A549 (cell line): ENCODE results near the gene MCOLN2. TPM values are rescaled to one million over a fixed set of nuclear protein-coding genes. Genes with fewer than 3 reads are reported as not detected.

Experiments used
- ATAC-seq, 2 experiments: fragments of 200-7000 bp in 1 of 2; fragments of >200 bp in 1 of 2; cut with Nextera tagmentation in 1 of 2; cut with Tn5 transposase in 1 of 2; 3 replicates each; pipeline versions ENCODE4 v1.8.0 to v1.9.1; 2018 to 2020; ENCODE audit warnings: mild to moderate bottlenecking in 1 of 2, moderate library complexity in 1 of 2
- CTCF ChIA-PET: fragments of 300-600 bp; sonication (Branson Sonifier 250); formaldehyde crosslinking; extraction: SDS; loops from one replicate; lab custom pipeline; 2021; ENCODE audit warnings: antibody characterized with exemption, inconsistent platforms; lab: Yijun Ruan, JAX
- POLR2A ChIA-PET: fragments of 350-600 bp; formaldehyde crosslinking; extraction: SDS; loops from one replicate; lab custom pipeline; 2021; ENCODE audit warnings: antibody characterized with exemption, inconsistent platforms; lab: Yijun Ruan, JAX
- DNase-seq, 2 experiments: peaks; one replicate each; pipeline versions ENCODE4 v3.0.0 to v3.0.0-alpha.2; 2011 to 2016; ENCODE audit warnings: low read depth in 1 of 2, low spot score in 1 of 2
- FAIRE-seq: peaks from 2 replicates; lab custom pipeline; 2011; peaks lifted over from hg19 to GRCh38; lab: Jason Lieb, UNC
- H3K27ac ChIP-seq, 2 experiments: fragments of >200 bp; sonication (Bioruptor Twin); formaldehyde crosslinking; 3 replicates each; pipeline ENCODE4 v1.5.1; 2016 to 2017
- H3K4me1 ChIP-seq: fragments of >200 bp; sonication (Bioruptor Twin); formaldehyde crosslinking; 3 replicates; pipeline ENCODE4 v1.6.1; 2016
- H3K4me2 ChIP-seq: fragments of >200 bp; sonication (Bioruptor Twin); formaldehyde crosslinking; 3 replicates; pipeline ENCODE4 v1.6.1; 2016
- H3K4me3 ChIP-seq: fragments of >200 bp; sonication (Bioruptor Twin); formaldehyde crosslinking; 3 replicates; pipeline ENCODE4 v1.5.1; 2016
- H3K9me3 ChIP-seq: fragments of >200 bp; sonication (Bioruptor Twin); formaldehyde crosslinking; 3 replicates; pipeline ENCODE4 v1.6.1; 2016
- CHD2 ChIP-seq: fragments of 150-350 bp; IDR thresholded peaks from 2 replicates; pipeline ENCODE4 v1.6.1; 2014; ENCODE audit warnings: low read length; ENCODE audit not compliant: partially characterized antibody
- CHD4 ChIP-seq: fragments of 200-600 bp; sonication (generic); IDR thresholded peaks from 2 replicates; pipeline ENCODE4 v1.6.1; 2016; ENCODE audit warnings: antibody characterized with exemption, mild to moderate bottlenecking, borderline replicate concordance
- EHF ChIP-seq: fragments of 250-450 bp; sonication (Bioruptor Pico); IDR thresholded peaks from 2 replicates; pipeline ENCODE4 v1.5.0; 2020; ENCODE audit warnings: mild to moderate bottlenecking
- EHMT2 ChIP-seq: fragments of 200-600 bp; sonication (generic); IDR thresholded peaks from 2 replicates; pipeline ENCODE4 v1.6.1; 2016; ENCODE audit warnings: antibody characterized with exemption, low read depth, mild to moderate bottlenecking, moderate library complexity
- EP300 ChIP-seq, 2 experiments: fragments of >200 bp; sonication (Bioruptor Twin); formaldehyde crosslinking; IDR thresholded peaks; 2 replicates in 1 of 2; 3 replicates in 1 of 2; pipeline ENCODE4 v1.6.1; 2016 to 2017
- ESRRA ChIP-seq: fragments of 150-350 bp; IDR thresholded peaks from 2 replicates; pipeline ENCODE4 v1.6.1; 2014; ENCODE audit warnings: mild to moderate bottlenecking, low read length, borderline replicate concordance
- FOSL2 ChIP-seq, 2 experiments: fragments of 450-650 bp in 1 of 2; fragments of >200 bp in 1 of 2; sonication (Bioruptor Twin) in 1 of 2; formaldehyde crosslinking; IDR thresholded peaks; 2 replicates each; pipeline versions ENCODE4 v1.5.0 to v1.6.1; 2016 to 2020; ENCODE audit warnings: mild to moderate bottlenecking in 1 of 2, moderate library complexity in 1 of 2
- FOXS1 ChIP-seq: fragments of 250-450 bp; sonication (Bioruptor Pico); IDR thresholded peaks from 2 replicates; pipeline ENCODE4 v1.5.0; 2020; ENCODE audit warnings: mild to moderate bottlenecking, moderate library complexity
- GATA3 ChIP-seq: IDR thresholded peaks from 2 replicates; pipeline ENCODE4 v1.6.1; 2012; ENCODE audit warnings: borderline replicate concordance
- HEYL ChIP-seq: fragments of 250-450 bp; sonication (Bioruptor Pico); IDR thresholded peaks from 2 replicates; pipeline ENCODE4 v1.8.0; 2021; ENCODE audit warnings: mild to moderate bottlenecking, moderate library complexity
- JUN ChIP-seq, 2 experiments: fragments of >200 bp; sonication (Bioruptor Twin); formaldehyde crosslinking; IDR thresholded peaks; 2 replicates in 1 of 2; 3 replicates in 1 of 2; pipeline ENCODE4 v1.6.1; 2016 to 2017
- JUNB ChIP-seq: fragments of >200 bp; sonication (Bioruptor Twin); formaldehyde crosslinking; IDR thresholded peaks from 2 replicates; pipeline ENCODE4 v1.6.1; 2016
- NPAS2 ChIP-seq: fragments of 250-450 bp; sonication (Bioruptor Pico); IDR thresholded peaks from 2 replicates; pipeline ENCODE4 v1.8.0; 2022; ENCODE audit warnings: mild to moderate bottlenecking, moderate library complexity, borderline replicate concordance
- NR3C1 ChIP-seq: fragments of >200 bp; sonication (Bioruptor Twin); formaldehyde crosslinking; IDR thresholded peaks from 3 replicates; pipeline ENCODE4 v1.6.1; 2017
- POLR2AphosphoS2 ChIP-seq: conservative IDR thresholded peaks from 2 replicates; pipeline ENCODE4 v1.6.1; 2012; ENCODE audit warnings: low read length, improper control_type of control experiment, inconsistent platforms
- RAD21 ChIP-seq, 2 experiments: fragments of >200 bp in 1 of 2; sonication (Bioruptor Twin) in 1 of 2; formaldehyde crosslinking in 1 of 2; IDR thresholded peaks in 1 of 2; conservative IDR thresholded peaks in 1 of 2; 2 replicates in 1 of 2; 3 replicates in 1 of 2; pipeline ENCODE4 v1.6.1; 2012 to 2018; ENCODE audit warnings: inconsistent platforms in 1 of 2
- RNF2 ChIP-seq: fragments of 200-600 bp; sonication (generic); IDR thresholded peaks from 2 replicates; pipeline ENCODE4 v1.6.1; 2016; ENCODE audit warnings: low read depth, mild to moderate bottlenecking, antibody characterized with exemption, moderate library complexity, borderline replicate concordance
- SMC3 ChIP-seq: fragments of >200 bp; sonication (Bioruptor Twin); formaldehyde crosslinking; IDR thresholded peaks from 3 replicates; pipeline ENCODE4 v1.6.1; 2018; ENCODE audit warnings: inconsistent platforms
- SREBF2 ChIP-seq: fragments of 450-650 bp; IDR thresholded peaks from 2 replicates; pipeline ENCODE4 v1.6.1; 2014; ENCODE audit warnings: mild to moderate bottlenecking, moderate library complexity
- ZC3H11A ChIP-seq: fragments of 450-650 bp; IDR thresholded peaks from 2 replicates; pipeline ENCODE4 v1.6.1; 2014; ENCODE audit warnings: antibody characterized with exemption, mild to moderate bottlenecking
- ZFP36 ChIP-seq: fragments of 450-650 bp; IDR thresholded peaks from 2 replicates; pipeline ENCODE4 v1.6.1; 2014; ENCODE audit warnings: borderline replicate concordance; ENCODE audit not compliant: partially characterized antibody
- ZNF302 ChIP-seq: fragments of 250-450 bp; sonication (Bioruptor Pico); IDR thresholded peaks from 2 replicates; pipeline ENCODE4 v1.9.0; 2021; ENCODE audit warnings: inconsistent platforms, mild to moderate bottlenecking, moderate library complexity
- ZSCAN20 ChIP-seq: fragments of 250-450 bp; sonication (Bioruptor Pico); IDR thresholded peaks from 2 replicates; pipeline ENCODE4 v1.8.0; 2022; ENCODE audit warnings: mild to moderate bottlenecking, moderate library complexity
- WGBS: methylation state at CpG from one replicate; pipeline ENCODE4 v1.1.6; 2017; ENCODE audit errors: missing lambda C conversion rate; 5-methylcytosine and 5-hydroxymethylcytosine counted together
- polyA plus RNA-seq, 4 experiments: library from polyadenylated mRNA; depleted of rRNA in 3 of 4; stranded (reverse); fragments of >200 nt; fragmentation: RNase III in 1 of 4; extraction: RNeasy Plus Mini Kit Qiagen cat#74134 plus additional on column Dnase treatment in 1 of 4; gene quantifications; 2 replicates in 3 of 4; 3 replicates in 1 of 4; pipeline ENCODE4 v1.2.3, GENCODE V29; 2011 to 2017
- TF ChIP-seq, protein P1 (sequence below): fragments of >200 bp; sonication (Bioruptor Twin); formaldehyde crosslinking; IDR thresholded peaks from 3 replicates; pipeline ENCODE4 v1.5.1; 2016
- TF ChIP-seq, protein P2 (sequence below): IDR thresholded peaks from 2 replicates; pipeline ENCODE4 v1.6.1; 2012
- TF ChIP-seq, protein P3 (sequence below): fragments of >200 bp; sonication (Bioruptor Twin); formaldehyde crosslinking; IDR thresholded peaks from 2 replicates; pipeline ENCODE4 v1.6.1; 2016

Gene MCOLN2
- polyA plus RNA-seq, 2 of the 4 experiments (the other 2 are of a cell fraction): 3.1 to 4.6 TPM

DNA sequence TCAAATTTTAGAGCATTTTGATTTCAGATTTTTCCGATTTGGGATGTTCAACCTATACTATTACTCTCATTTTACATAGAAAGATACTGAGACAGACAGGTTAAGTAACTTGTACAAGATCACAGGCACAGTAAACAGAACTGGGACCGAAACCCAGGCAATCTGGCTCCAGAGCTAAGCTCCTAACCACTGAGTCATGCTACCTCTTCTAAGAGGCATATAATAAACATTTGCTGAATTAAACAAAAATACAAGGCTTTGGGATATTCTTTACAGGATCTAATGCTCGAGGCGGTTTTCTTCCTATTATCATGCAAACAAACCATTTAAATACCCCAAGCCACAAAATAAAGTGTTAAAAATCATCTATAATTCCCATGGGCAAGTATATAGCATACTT lies 50.3 kb downstream of the MCOLN2 start:
- no peak for ATAC-seq
- 83% methylated on average over 4 of the region's 4 CpGs for WGBS
- POLR2A ChIA-PET: no interaction called here

DNA sequence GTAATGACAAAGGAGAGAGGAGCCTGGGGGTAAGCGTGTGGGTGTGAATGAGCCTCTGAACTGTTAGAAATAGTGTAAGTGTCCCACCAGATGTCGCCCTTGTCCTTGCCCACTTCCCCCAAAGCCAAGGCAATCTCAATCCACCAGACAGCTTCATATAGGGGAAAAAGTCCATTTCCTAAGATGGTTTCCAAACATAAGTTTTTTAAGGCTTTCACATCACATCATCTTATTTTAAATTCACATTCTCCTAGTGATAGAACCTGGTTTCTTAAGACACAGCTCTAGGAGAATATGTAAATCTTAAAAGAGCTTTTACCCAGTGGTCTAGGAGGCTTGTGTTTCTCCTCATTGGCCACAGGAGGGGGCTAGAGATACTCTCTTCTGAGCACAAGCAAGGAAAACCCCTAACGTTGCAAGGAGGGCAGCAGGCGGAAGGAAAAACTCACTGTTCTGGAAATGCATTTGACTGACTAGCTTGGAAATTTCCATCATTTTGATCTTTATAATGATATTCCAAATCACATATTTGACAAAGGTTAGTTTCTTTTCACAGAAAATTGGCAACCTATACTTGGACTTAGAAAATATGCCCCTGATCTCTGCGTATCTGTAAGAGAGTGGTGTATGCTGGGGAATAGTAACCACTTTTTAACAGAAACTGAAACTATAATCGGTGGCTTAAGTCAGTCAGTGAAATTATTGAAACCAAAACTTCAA lies 52.0 kb downstream of the MCOLN2 start:
- ChIA-PET CTCF (interaction anchor here (0.6 to 3.1 kb wide), 66 partner anchors 9 to 758 kb away, joined by 3 to 59 read pairs (median 4); partner anchors contain the start of genes BCL10, C1orf52, MCOLN2 and SYDE2), POLR2A (interaction anchor here (0.6 to 1.6 kb wide), 6 partner anchors 52 to 1759 kb away, joined by 3 to 13 read pairs (median 3); partner anchors contain the start of genes C1orf52, MCOLN2 and SH3GLB1)
- peak; percentile 24 to 91 for DNase-seq
- H3K9me3 ChIP-seq: no peaks in the 10 kb centered on the region
- peak overlapping the region; percentile 17; the same call in 2 of the 3 replicates for H3K4me3 ChIP-seq
- peak; percentile 95 to 97 for ATAC-seq
- peaks cover 14% of the 10 kb centered on the region for H3K4me1 ChIP-seq
- WGBS: 2% methylated on average over 6 of the region's 6 CpGs
- peak overlapping the region; percentile 72 for H3K4me2 ChIP-seq
- FAIRE-seq: no peak
- H3K27ac ChIP-seq: peak overlapping the region; percentile 74 to 86
- TF ChIP-seq SMC3 (peak; percentile 81), GATA3 (no peak), ESRRA (no peak), FOXS1 (CRISPR knock-in tag) (no peak), HEYL (no peak), RAD21 (conservative IDR thresholded peaks at IDR 0.05 in 1 of 2, IDR thresholded peaks at IDR 0.05 in 1 of 2) (peak; percentile 64 to 87)
- TF ChIP-seq, protein P1, sequence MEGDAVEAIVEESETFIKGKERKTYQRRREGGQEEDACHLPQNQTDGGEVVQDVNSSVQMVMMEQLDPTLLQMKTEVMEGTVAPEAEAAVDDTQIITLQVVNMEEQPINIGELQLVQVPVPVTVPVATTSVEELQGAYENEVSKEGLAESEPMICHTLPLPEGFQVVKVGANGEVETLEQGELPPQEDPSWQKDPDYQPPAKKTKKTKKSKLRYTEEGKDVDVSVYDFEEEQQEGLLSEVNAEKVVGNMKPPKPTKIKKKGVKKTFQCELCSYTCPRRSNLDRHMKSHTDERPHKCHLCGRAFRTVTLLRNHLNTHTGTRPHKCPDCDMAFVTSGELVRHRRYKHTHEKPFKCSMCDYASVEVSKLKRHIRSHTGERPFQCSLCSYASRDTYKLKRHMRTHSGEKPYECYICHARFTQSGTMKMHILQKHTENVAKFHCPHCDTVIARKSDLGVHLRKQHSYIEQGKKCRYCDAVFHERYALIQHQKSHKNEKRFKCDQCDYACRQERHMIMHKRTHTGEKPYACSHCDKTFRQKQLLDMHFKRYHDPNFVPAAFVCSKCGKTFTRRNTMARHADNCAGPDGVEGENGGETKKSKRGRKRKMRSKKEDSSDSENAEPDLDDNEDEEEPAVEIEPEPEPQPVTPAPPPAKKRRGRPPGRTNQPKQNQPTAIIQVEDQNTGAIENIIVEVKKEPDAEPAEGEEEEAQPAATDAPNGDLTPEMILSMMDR: peak; percentile 96
- TF ChIP-seq, protein P2, sequence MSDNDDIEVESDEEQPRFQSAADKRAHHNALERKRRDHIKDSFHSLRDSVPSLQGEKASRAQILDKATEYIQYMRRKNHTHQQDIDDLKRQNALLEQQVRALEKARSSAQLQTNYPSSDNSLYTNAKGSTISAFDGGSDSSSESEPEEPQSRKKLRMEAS: 0 out of 2 replicates have a peak, but pooled peaks have one; percentile 22

More for the DNA sequence above, 50.3 kb downstream of the MCOLN2 start:
- Histone ChIP-seq H3K27ac (peak overlapping the region in 1 of 2 experiments; percentile 86; a peak in 4 of 6 replicates), H3K4me2 (no peak overlapping the region), H3K4me1 (peaks cover 14% of the 10 kb centered on the region), H3K9me3 (no peaks in the 10 kb centered on the region), H3K4me3 (no peak overlapping the region)
- TF ChIP-seq SREBF2: no peak
- TF ChIP-seq, protein P3, sequence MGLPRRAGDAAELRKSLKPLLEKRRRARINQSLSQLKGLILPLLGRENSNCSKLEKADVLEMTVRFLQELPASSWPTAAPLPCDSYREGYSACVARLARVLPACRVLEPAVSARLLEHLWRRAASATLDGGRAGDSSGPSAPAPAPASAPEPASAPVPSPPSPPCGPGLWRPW: no peak
- CTCF ChIA-PET: interaction anchor here (1.2 to 1.3 kb wide), 2 partner anchors 163 to 284 kb away, joined by 3 read pairs; no protein-coding TSS in a partner anchor
- FAIRE-seq (no peak), DNase-seq (no peak)

DNA sequence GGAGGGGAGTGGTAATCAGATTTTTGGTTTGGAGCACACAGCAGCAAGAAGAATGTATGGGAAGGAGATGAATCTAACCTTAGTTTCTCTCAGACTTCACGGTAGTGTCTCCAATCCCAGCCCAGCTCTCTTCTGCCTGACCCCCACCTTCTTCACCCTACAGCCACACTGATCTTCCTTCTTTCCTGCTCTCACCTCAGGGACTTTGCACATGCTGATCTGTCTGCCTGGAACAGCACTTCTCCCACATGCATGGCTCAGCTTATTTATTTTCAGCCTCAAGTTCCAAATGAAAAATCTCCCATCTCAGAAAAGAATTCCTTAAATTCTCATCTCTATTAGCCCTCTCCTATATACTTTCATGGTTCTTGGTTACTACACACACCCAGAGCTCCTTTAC lies 55.1 kb downstream of the MCOLN2 start:
- H3K4me3 ChIP-seq: no peak overlapping the region
- 75% methylated on average over 1 of the region's 1 CpG for WGBS

DNA sequence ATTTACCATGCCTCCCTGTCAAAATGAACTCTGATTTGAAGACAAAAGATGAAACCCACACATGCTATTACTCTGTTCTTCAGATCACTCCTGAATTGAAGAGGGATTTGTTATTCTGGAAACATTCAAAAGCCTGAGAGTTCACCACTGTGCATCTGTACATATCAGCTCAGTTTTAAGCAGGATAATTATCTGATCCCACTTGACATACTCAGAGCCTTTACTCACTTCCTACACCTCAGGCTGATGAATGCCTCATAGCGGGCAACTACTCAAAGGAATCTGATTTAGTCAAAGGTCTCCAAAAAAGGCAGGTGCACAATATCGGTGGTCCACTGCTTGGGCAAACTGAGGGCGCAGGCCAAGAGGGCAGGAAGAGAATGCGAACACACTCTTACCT lies 56.4 kb downstream of the MCOLN2 start:
- ATAC-seq (no peak), FAIRE-seq (no peak), DNase-seq (no peak)
- ChIA-PET CTCF (interaction anchor here (1.1 to 1.8 kb wide), 3 partner anchors 187 to 498 kb away, joined by 3 to 7 read pairs (median 5); no protein-coding TSS in a partner anchor), POLR2A (no interaction called here)
- Histone ChIP-seq H3K4me1 (peaks cover 2% of the 10 kb centered on the region), H3K27ac (no peak overlapping the region), H3K4me2 (no peak overlapping the region), H3K9me3 (no peaks in the 10 kb centered on the region), H3K4me3 (no peak overlapping the region)
- no peak for TF ChIP-seq EHMT2
- TF ChIP-seq, protein P1: no peak
- TF ChIP-seq CHD4: no peak
- TF ChIP-seq EP300 (IDR thresholded peaks at IDR 0.05): no peak
- TF ChIP-seq CHD2: no peak
- no peak for TF ChIP-seq FOSL2 (IDR thresholded peaks at IDR 0.05)
- TF ChIP-seq FOSL2 (CRISPR knock-in tag; IDR thresholded peaks at IDR 0.05): no peak
- no peak for TF ChIP-seq ZC3H11A
- no peak for TF ChIP-seq NR3C1
- TF ChIP-seq ZSCAN20 (CRISPR knock-in tag): no peak
- no peak for TF ChIP-seq JUNB
- 67% methylated on average over 4 of the region's 4 CpGs for WGBS

More for the DNA sequence above, 55.1 kb downstream of the MCOLN2 start:
- CTCF ChIA-PET: interaction anchor here (0.6 to 1.8 kb wide), 3 partner anchors 155 to 318 kb away, joined by 3 to 7 read pairs (median 5); partner anchors contain the start of gene C1orf52
- TF ChIP-seq NPAS2 (no peak), ZFP36 (no peak), RNF2 (no peak), ZNF302 (CRISPR knock-in tag) (no peak), EHF (no peak), FOSL2 (IDR thresholded peaks at IDR 0.05) (no peak), FOSL2 (CRISPR knock-in tag; IDR thresholded peaks at IDR 0.05) (no peak), POLR2AphosphoS2 (no peak), CHD2 (no peak), JUN (IDR thresholded peaks at IDR 0.05) (no peak), EP300 (IDR thresholded peaks at IDR 0.05) (no peak), EHMT2 (no peak)
- TF ChIP-seq, all 56 proteins: peak for 0
- POLR2A ChIA-PET: no interaction called here
- DNase-seq (no peak), FAIRE-seq (no peak), ATAC-seq (no peak)
- Histone ChIP-seq H3K4me2 (no peak overlapping the region), H3K27ac (no peak overlapping the region), H3K4me1 (peaks cover 14% of the 10 kb centered on the region), H3K9me3 (no peaks in the 10 kb centered on the region)
